ENCODE data around the gene POLE.

The POLE gene

GRCh38 chr12:132653567-132654290 is 33.4 kb downstream of the POLE start:
- DNase-seq (ENCODE audit: low read depth in 2 of 2): no peak

- DNase-seq (ENCODE audit: low read depth in 2 of 2): no peak
Measured at GRCh38 chr12:132651444-132652100, 35.6 kb downstream of the POLE start.

GRCh38 chr12:132649226-132649945 is 37.8 kb downstream of the POLE start:
- no peak for DNase-seq (ENCODE audit: low read depth in 2 of 2)

- no peak for DNase-seq (ENCODE audit: low read depth in 2 of 2)
Measured at GRCh38 chr12:132648616-132649225, 38.4 kb downstream of the POLE start.

GRCh38 chr12:132647858-132648257 is 39.3 kb downstream of the POLE start:
- no peak for DNase-seq (ENCODE audit: low read depth in 2 of 2)

GRCh38 chr12:132646850-132647249 is 40.3 kb downstream of the POLE start:
- no peak for DNase-seq (ENCODE audit: low read depth in 2 of 2)

- DNase-seq (ENCODE audit: low read depth in 2 of 2): no peak
Measured at GRCh38 chr12:132642846-132643835, 44.0 kb downstream of the POLE start.

- no peak for DNase-seq (ENCODE audit: low read depth in 2 of 2)
Measured at GRCh38 chr12:132641811-132642650, 45.1 kb downstream of the POLE start.

GRCh38 chr12:132640936-132641335 is 46.2 kb downstream of the POLE start:
- DNase-seq (ENCODE audit: low read depth in 2 of 2): no peak

- DNase-seq (ENCODE audit: low read depth in 2 of 2): no peak
Measured at GRCh38 chr12:132639956-132640520, 47.1 kb downstream of the POLE start.

- DNase-seq (ENCODE audit: low read depth in 2 of 2): no peak
Measured at GRCh38 chr12:132638541-132639408, 48.4 kb downstream of the POLE start.

GRCh38 chr12:132637811-132638210 is 49.3 kb downstream of the POLE start:
- no peak for DNase-seq (ENCODE audit: low read depth in 2 of 2)

GRCh38 chr12:132635076-132635955 is 51.8 kb downstream of the POLE start:
- DNase-seq (ENCODE audit: low read depth in 2 of 2): no peak

GRCh38 chr12:132634411-132634990 is 52.6 kb downstream of the POLE start:
- DNase-seq (ENCODE audit: low read depth in 2 of 2): no peak

GRCh38 chr12:132633901-132634300 is 53.2 kb downstream of the POLE start:
- DNase-seq (ENCODE audit: low read depth in 2 of 2): no peak

- no peak for DNase-seq (ENCODE audit: low read depth in 2 of 2)
Measured at GRCh38 chr12:132633398-132633797, 53.7 kb downstream of the POLE start.

- no peak for DNase-seq (ENCODE audit: low read depth in 2 of 2)
Measured at GRCh38 chr12:132632521-132633228, 54.5 kb downstream of the POLE start.

Data from activated CD4-positive, alpha-beta T cell treated with anti-CD3 and anti-CD28 coated beads for 24 hours (primary cell).